Measurements from ENCODE around the gene SLC47A2.

Gene SLC47A2

DNA sequence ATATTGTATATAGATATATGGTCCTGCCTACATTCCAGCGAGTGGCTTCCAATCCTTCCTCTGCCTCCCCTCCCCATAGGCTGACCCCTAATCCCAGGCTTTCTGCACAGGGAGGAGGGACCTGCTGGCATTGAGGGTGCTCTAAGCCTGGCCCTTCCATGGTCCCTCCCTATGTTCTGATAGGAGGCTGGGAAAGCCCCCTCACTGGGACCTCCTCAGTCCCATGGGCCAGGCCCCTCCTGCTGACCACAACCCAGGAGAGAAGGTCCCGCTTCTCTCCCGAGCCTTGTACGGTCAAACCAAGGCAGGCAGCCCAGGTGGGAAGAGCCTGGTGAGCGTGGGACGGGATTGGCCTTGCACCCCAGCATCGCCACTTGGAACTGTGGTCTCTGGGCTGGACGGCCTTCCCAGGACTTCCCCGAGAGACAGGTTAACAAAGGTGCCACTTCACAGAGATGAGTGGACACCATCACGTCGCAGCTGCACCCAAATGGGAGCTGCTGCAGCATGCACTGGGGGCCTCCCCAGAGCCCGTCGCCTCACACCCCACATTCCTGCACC lies 30.9 kb upstream of the SLC47A2 start:
- DNase-seq (ENCODE audit: low spot score): no peak

- no peak for DNase-seq (ENCODE audit: low spot score)
Measured at GRCh38 chr17:19746517-19746916, 30.1 kb upstream of the SLC47A2 start.

DNA sequence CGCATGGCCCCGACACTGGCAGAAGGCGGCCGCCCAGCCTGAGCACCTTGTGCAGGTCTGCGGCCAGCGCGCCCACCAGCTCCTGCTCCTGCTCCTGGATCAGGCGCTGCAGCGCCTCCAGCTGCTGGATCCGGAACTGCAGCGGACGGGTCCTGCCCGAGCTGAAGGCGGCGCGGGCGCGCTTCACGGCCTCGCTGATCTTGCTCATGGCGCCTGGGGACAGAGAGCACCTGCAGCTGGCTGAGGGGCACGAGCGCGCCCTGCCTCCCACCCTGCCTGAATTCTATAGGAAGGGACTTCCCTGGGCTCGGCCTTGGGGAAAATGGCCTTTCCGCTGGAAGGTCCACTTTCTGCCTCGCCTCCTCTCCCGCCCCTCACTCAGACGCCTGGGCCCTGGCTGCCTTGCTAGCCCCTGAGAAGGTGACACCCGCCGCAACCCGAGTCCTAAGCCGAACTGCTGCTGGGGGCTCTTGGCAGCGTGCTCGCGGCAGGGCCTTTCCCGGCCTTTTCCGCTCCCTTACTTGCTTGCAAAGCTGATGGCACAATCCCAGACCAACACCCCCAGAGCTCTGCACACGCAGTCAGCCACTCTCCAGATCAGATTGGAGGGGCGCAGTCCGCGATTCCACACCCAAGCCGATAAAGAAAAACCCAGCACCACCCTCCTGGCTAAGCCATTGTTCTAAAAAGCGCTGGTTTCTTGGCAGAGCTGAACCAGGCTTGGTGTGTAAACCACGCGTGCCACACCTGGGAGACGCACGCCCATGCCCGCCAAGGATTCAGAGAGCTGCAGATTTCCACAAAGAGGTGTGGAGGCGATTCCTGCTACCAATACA lies 28.8 kb upstream of the SLC47A2 start:
- peak; percentile 77 for DNase-seq (ENCODE audit: low spot score)

GRCh38 chr17:19744492-19744891 lies 28.1 kb upstream of the SLC47A2 start:
- DNase-seq (ENCODE audit: low spot score): no peak

- DNase-seq (ENCODE audit: low spot score): no peak
Measured at GRCh38 chr17:19743101-19744100, 27.0 kb upstream of the SLC47A2 start.

GRCh38 chr17:19742495-19742894 lies 26.1 kb upstream of the SLC47A2 start:
- DNase-seq (ENCODE audit: low spot score): no peak

DNA sequence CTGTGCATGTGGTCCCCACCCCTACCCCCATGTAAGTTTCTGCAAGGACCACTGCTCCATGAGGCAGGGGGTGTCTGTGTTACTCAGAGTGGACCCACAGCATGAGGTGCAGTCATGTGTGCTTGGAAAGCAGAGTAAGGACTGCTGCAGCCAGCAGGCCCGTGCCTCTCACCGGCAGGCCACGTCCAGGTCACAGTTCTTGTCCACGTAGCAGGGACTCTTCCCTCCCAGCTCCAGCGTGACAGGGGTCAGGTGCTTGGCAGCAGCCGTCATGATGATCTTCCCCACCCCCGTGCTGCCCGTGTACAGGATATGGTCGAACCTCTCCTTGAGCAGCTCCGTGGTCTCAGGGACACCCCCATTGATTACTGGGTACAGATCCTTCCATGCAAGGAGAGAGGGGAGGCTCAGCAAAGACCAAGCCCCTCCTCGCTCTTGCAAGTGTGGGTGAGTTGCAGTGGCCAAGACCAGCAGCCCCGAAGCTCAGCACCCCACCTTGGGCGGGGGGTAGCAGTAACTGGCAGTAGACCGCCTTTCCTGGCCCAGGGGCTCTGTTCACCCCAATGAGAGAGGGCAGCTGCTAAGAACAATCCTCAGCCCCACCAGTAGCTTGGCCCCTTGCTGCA lies 25.6 kb upstream of the SLC47A2 start:
- DNase-seq (ENCODE audit: low spot score): no peak

DNA sequence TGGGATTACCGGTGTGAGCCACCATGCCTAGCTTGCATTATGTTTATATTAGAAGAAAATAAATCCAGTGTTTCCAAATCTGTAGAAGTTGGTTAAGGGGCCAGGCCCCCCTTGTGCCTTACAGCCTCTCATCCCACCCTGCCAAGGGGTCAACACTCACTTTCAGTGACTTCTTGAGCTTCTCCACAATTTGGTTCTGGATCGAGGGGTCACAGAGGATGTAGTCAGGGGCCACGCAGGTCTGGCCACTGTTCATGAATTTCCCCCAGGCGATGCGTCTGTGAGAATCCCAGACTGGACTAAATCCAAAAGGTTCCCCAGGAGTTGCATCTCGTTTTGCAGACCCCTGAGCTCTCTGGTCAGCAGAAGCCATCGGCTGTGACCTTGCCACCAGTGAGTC lies 24.5 kb upstream of the SLC47A2 start:
- no peak for DNase-seq (ENCODE audit: low spot score)

DNA sequence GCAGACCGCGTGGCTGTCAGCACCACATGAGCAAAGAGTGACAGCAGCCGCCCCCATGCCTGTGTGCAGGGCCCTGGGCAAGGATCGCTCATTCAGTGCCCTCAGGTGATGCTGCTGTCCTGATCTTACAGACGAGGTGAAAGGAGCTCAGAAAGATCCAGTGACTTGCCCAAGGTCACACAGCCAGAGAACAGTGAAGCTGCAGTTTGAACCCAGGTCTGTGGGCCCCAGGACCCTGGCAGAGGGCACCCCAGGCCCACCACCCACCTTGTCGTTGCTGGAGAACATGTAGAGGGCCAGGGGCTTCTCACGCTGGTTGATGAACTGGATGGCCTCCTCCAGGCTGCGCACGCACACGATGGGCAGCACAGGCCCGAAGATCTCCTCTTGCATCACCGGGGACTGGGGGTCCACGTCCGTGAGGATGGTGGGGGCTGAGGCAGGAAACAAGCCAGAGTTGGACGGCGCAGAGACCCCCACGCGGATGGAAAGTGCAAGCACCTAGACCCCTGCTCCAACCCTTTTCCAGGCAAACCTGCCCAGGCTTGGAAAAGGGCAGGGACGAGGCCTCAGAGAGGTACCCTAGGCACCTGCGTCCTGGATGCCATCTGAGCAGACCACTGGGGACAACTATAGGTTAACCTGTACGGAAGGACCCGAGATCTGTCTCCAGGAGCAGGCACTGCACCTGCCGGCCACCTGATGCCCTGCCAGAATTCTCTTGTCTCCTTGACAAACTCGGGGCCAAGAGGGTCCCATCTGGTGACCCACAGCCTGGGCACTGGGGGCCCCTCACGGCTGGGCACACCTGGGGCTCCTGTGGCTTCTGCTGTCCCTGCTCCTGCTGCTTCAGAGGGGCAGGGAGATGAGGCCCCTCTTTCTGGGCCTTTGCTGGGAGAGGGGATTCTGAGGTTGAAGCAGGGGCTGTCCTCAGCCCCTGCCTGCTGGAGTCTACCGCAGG lies 23.1 kb upstream of the SLC47A2 start:
- no peak for DNase-seq (ENCODE audit: low spot score)

GRCh38 chr17:19738757-19739156 lies 22.4 kb upstream of the SLC47A2 start:
- DNase-seq (ENCODE audit: low spot score): no peak

- DNase-seq (ENCODE audit: low spot score): no peak
Measured at GRCh38 chr17:19738073-19738449, 21.7 kb upstream of the SLC47A2 start.

DNA sequence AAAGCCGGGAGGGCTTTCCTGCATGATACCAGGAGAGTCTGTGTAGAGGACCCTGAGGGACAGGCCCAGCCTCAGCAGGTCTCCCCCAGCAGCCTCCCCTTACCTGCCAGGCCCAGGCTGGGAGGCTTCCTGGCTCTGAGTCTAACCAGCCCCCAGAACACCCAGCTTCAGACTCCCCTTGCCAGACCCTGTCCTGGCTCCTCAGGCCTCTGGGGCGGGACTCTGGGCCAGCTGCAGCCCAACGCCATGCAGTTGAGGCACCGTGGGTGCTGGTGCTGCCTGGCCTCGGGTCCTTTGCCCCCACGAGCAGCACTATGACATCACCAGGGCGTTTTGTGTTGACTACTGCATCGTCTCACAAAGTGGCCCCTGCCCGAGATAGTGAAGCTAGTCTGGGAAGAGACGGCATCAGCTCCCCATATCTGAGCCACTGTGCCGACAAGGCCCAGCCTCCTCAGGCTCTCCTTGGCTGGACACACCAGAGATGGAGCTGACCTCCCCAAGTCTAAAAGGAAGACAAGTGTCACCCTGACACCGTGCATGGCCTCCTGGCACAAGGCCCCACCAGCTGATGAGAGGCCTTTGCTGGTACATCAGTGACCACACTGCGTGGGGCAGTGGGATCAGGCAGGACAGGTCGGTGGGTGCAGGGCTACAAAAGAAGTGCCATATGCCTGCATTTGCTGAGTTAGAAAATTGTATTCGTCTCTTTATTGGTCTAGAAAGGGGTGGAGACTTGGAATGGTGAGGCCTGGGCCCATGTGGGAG lies 21.1 kb upstream of the SLC47A2 start:
- no peak for DNase-seq (ENCODE audit: low spot score)

GRCh38 chr17:19736071-19736470 lies 19.7 kb upstream of the SLC47A2 start:
- no peak for DNase-seq (ENCODE audit: low spot score)

DNA sequence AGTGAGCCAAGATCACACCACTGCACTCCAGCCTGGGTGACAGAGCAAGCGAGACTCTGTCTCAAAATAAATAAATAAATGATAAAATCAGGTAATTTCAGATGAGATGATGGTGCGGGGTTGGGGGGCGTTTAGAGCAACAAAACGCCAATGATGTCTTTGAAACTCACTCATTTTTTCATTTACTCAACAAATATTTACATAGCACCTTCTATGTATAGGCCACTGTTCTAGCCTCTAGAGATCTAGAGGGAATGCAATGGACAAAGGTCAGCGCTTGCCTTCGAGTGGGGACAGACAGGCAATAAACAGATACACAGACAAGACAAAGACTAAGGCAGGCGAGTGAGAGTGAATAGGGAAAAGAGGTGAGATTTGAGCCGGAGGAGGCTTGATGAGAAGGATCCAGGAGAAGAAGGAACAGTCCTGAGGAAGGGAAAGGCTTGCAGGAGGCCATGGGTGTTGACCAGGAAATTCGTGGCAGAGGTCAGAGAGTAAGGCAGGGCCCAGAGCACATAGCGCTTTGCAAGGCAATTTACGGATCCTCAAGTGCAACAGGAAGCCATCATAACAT lies 17.7 kb upstream of the SLC47A2 start:
- DNase-seq (ENCODE audit: low spot score): no peak

DNA sequence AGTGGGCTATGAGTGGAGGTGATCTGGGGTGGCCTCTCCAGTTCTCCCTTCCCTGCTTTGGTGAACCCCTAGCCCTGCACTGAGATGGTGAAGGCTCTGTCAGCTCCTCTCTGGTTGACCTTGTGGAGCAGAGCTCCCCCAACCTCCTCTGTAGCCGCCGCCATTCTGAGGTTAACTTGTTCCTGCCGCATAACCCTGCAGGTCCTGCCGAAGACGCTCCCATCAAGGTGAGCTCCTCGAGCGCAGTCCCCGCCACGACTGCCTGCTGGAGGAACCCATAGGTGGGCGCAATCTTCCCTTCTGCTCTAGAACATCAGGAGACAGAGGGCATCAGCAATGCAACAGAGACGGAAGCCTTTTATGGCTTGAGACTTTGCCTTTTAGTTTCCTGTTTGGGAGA lies 15.2 kb upstream of the SLC47A2 start:
- DNase-seq (ENCODE audit: low spot score): no peak

DNA sequence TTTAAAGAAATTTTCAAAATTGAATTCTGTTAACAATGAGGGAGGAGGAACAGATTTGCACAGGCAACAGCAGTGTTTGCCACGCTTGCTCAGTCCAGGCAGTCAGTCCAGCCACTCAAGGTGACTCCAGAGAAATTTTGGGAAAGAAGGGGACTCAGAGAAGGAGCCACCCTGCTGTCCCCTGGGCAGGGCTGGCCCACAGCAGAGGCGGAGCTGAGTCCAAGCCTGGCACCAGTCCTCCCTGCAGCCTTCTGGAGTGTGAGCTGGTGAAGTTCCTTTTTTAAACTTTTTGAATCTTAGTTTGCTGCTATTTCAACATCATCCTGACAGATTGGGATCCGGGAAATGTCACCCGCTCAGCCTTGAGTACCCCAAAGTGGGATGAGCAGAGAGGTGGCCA lies 14.5 kb upstream of the SLC47A2 start:
- no peak for DNase-seq (ENCODE audit: low spot score)

- no peak for DNase-seq (ENCODE audit: low spot score)
Measured at GRCh38 chr17:19729900-19730299, 13.5 kb upstream of the SLC47A2 start.

DNA sequence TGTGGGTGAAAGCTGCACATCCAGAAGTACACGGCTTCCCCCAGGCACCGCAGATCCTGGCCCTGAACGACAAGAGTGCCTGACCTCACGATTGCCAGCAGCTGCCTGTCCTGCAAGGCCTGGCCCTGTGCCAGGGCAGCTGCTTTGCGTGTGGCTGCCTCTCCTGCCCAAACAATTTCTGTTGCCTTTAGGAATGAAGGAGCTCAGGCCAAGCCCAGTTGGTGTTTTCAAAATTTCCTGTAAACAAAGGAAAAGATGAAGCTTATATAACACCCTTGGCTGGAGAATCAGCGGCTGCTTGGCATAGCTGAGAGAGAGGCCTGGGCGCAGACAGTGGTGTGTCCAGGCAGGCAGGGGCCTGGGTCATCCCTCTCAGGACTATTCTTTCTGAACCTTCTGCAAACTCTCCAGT lies 11.7 kb upstream of the SLC47A2 start:
- peak; percentile 54 for DNase-seq (ENCODE audit: low spot score)

GRCh38 chr17:19727501-19728078 lies 11.2 kb upstream of the SLC47A2 start:
- DNase-seq (ENCODE audit: low spot score): peak; percentile 37
